Measurements from ENCODE around the gene SASH1. TPM values are rescaled to one million over a fixed set of nuclear protein-coding genes. Genes with fewer than 3 reads are reported as not detected.
A peak's percentile ranks its signal among the peaks of the same experiment; 100 is the strongest.

SASH1 gene
- polyA plus RNA-seq, 1 experiment = 32.2 TPM

DNA sequence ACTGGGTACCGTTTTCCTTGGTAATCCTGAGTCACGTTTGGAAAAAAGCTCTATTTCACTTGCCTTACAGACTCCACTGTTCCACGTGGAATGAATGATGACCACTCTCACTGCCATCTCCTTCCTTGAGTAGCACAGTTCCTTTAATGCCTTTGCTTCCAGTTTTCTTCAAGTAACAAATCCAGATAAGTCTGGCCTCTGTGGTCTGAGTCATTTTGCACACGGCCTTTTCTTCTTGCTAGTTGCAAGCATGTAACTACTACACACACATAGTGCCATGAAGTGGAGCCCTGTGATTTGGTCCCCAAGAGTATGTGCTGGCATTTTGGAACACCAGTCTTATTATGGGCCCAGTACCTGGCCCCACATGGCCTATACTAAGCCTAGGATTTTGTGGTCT, 182.8 kb downstream of the SASH1 start:
- TF ChIP-seq, protein P1, sequence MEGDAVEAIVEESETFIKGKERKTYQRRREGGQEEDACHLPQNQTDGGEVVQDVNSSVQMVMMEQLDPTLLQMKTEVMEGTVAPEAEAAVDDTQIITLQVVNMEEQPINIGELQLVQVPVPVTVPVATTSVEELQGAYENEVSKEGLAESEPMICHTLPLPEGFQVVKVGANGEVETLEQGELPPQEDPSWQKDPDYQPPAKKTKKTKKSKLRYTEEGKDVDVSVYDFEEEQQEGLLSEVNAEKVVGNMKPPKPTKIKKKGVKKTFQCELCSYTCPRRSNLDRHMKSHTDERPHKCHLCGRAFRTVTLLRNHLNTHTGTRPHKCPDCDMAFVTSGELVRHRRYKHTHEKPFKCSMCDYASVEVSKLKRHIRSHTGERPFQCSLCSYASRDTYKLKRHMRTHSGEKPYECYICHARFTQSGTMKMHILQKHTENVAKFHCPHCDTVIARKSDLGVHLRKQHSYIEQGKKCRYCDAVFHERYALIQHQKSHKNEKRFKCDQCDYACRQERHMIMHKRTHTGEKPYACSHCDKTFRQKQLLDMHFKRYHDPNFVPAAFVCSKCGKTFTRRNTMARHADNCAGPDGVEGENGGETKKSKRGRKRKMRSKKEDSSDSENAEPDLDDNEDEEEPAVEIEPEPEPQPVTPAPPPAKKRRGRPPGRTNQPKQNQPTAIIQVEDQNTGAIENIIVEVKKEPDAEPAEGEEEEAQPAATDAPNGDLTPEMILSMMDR (IDR thresholded peaks at IDR 0.05; ENCODE audit: insufficient read depth, low read depth, low read length) = no peak
- ChIA-PET CTCF (no interaction called here), POLR2A (no interaction called here)
- Histone ChIP-seq H3K4me3 (ENCODE audit: low read depth, low read length) (no peak overlapping the region), H3K36me3 (ENCODE audit: control insufficient read depth, insufficient read depth, low read length) (peaks cover 6% of the 10 kb centered on the region), H3K27me3 (ENCODE audit: control insufficient read depth, insufficient read depth, low read length) (no peaks in the 10 kb centered on the region)
- DNase-seq (ENCODE audit: low read depth) = no peak

- CTCF ChIA-PET = interaction anchor here (2.9 kb wide), 1 partner anchor 349 kb away, joined by 9 read pairs; no protein-coding TSS in a partner anchor
Measured at GRCh38 chr6:148526145-148526544, 183.5 kb downstream of the SASH1 start.

DNA sequence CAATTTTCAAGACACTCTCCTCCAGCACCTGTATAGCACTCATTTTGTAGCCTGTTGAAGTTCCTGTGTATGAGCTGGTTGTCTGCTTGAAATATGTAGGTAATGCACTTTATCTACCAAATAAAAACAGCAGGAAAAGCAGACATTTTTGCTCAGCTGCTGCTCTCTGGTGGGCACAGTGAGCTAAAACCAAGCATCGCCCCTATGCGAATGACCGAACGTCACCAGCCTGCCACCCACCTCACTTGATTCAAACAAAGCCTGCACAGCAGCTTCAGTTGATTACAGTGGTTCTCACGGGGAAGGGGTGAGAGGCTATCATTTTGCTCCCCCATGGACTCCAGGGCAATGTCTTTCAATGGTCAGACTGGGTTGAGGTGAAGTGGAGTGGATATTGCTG, 185.7 kb downstream of the SASH1 start:
- Histone ChIP-seq H3K36me3 (ENCODE audit: control insufficient read depth, insufficient read depth, low read length) (peaks cover 12% of the 10 kb centered on the region), H3K4me3 (ENCODE audit: low read depth, low read length) (no peak overlapping the region), H3K27me3 (ENCODE audit: control insufficient read depth, insufficient read depth, low read length) (no peaks in the 10 kb centered on the region)
- DNase-seq (ENCODE audit: low read depth) = no peak
- POLR2A ChIA-PET = no interaction called here
- CTCF ChIA-PET = interaction anchor here (0.9 to 2.9 kb wide), 3 partner anchors 15 to 351 kb away, joined by 3 to 9 read pairs (median 3); no protein-coding TSS in a partner anchor
- TF ChIP-seq, protein P1 (IDR thresholded peaks at IDR 0.05; ENCODE audit: insufficient read depth, low read depth, low read length) = no peak

More at GRCh38 chr6:148526145-148526544, 183.5 kb downstream of the SASH1 start:
- H3K27me3 ChIP-seq (ENCODE audit: control insufficient read depth, insufficient read depth, low read length) = no peaks in the 10 kb centered on the region
- peaks cover 6% of the 10 kb centered on the region for H3K36me3 ChIP-seq (ENCODE audit: control insufficient read depth, insufficient read depth, low read length)
- TF ChIP-seq, protein P1 (IDR thresholded peaks at IDR 0.05; ENCODE audit: insufficient read depth, low read depth, low read length) = no peak
- no peak for DNase-seq (ENCODE audit: low read depth)
- POLR2A ChIA-PET = no interaction called here
- H3K4me3 ChIP-seq (ENCODE audit: low read depth, low read length) = no peak overlapping the region

- POLR2A ChIA-PET = interaction anchor here (0.6 kb wide), 1 partner anchor 236 kb away, joined by 6 read pairs; no protein-coding TSS in a partner anchor
- CTCF ChIA-PET = interaction anchor here (1.2 to 2.9 kb wide), 5 partner anchors 10 to 352 kb away, joined by 3 to 9 read pairs (median 6); no protein-coding TSS in a partner anchor
Measured at GRCh38 chr6:148529010-148529409, 186.4 kb downstream of the SASH1 start.

GRCh38 chr6:148530394-148530953, 187.8 kb downstream of the SASH1 start:
- TF ChIP-seq, protein P1 (IDR thresholded peaks at IDR 0.05; ENCODE audit: insufficient read depth, low read depth, low read length) = no peak
- peak; percentile 96 for DNase-seq (ENCODE audit: low read depth)
- H3K36me3 ChIP-seq (ENCODE audit: control insufficient read depth, insufficient read depth, low read length) = peaks cover 24% of the 10 kb centered on the region
- peak overlapping the region; percentile 20; the same call in 1 of the 2 replicates for H3K4me3 ChIP-seq (ENCODE audit: low read depth, low read length)
- POLR2A ChIA-PET = interaction anchor here (1.0 kb wide), 1 partner anchor 9 kb away, joined by 3 read pairs; no protein-coding TSS in a partner anchor
- CTCF ChIA-PET = interaction anchor here (0.6 to 1.9 kb wide), 4 partner anchors 9 to 548 kb away, joined by 3 to 9 read pairs (median 5); no protein-coding TSS in a partner anchor
- H3K27me3 ChIP-seq (ENCODE audit: control insufficient read depth, insufficient read depth, low read length) = no peaks in the 10 kb centered on the region

More at GRCh38 chr6:148529010-148529409, 186.4 kb downstream of the SASH1 start:
- H3K36me3 ChIP-seq (ENCODE audit: control insufficient read depth, insufficient read depth, low read length) = peaks cover 18% of the 10 kb centered on the region
- TF ChIP-seq, protein P1 (IDR thresholded peaks at IDR 0.05; ENCODE audit: insufficient read depth, low read depth, low read length) = no peak
- H3K27me3 ChIP-seq (ENCODE audit: control insufficient read depth, insufficient read depth, low read length) = no peaks in the 10 kb centered on the region
- H3K4me3 ChIP-seq (ENCODE audit: low read depth, low read length) = no peak overlapping the region
- DNase-seq (ENCODE audit: low read depth) = no peak

Measured in BJ (cell line).